Calu3 (cell line): Measurements from ENCODE around the gene SIGMAR1. TPM values are rescaled to one million over a fixed set of nuclear protein-coding genes. Genes with fewer than 3 reads are reported as not detected.

Experiments
- BruUV-seq: library from RNA; stranded (reverse); fragments of 400-500 nt; replicated peaks from 2 replicates; lab custom pipeline; 2021; lab: Mats Ljungman, UMichigan
- CTCF ChIA-PET: fragments of 300-600 bp; sonication (Branson Sonifier 250); formaldehyde crosslinking; loops from one replicate; lab custom pipeline; 2022; ENCODE audit warnings: antibody characterized with exemption; lab: Charles Lee
- DNase-seq: peaks from one replicate; pipeline ENCODE4 v3.0.0; 2022
- H3K27ac Mint-ChIP-seq: one replicate; pipeline ENCODE4 v1.8.0; 2022; ENCODE audit warnings: mixed read lengths; ENCODE audit not compliant: unreplicated experiment
- H3K27me3 Mint-ChIP-seq: one replicate; pipeline ENCODE4 v1.8.0; 2022; ENCODE audit warnings: mixed read lengths; ENCODE audit not compliant: unreplicated experiment
- H3K36me3 Mint-ChIP-seq: one replicate; pipeline ENCODE4 v1.8.0; 2022; ENCODE audit warnings: mild to moderate bottlenecking, moderate library complexity, mixed read lengths; ENCODE audit not compliant: insufficient read depth, unreplicated experiment
- H3K4me1 Mint-ChIP-seq: one replicate; pipeline ENCODE4 v1.8.0; 2022; ENCODE audit warnings: mild to moderate bottlenecking, low read depth, mixed read lengths; ENCODE audit not compliant: unreplicated experiment
- H3K4me3 Mint-ChIP-seq: one replicate; pipeline ENCODE4 v1.8.0; 2022; ENCODE audit warnings: mild to moderate bottlenecking, low read depth, moderate library complexity, mixed read lengths; ENCODE audit not compliant: unreplicated experiment
- H3K9me3 Mint-ChIP-seq: one replicate; pipeline ENCODE4 v1.8.0; 2022; ENCODE audit warnings: low read depth, mixed read lengths; ENCODE audit not compliant: unreplicated experiment
- CTCF ChIP-seq: fragments of 200-600 bp; IDR thresholded peaks from one replicate; pipeline ENCODE4 v1.8.0; 2022; ENCODE audit warnings: antibody characterized with exemption; ENCODE audit not compliant: unreplicated experiment
- intact Hi-C: fragments of 100-400 bp; cut with micrococcal nuclease; formaldehyde crosslinking; loops from one replicate; pipeline ENCODE4 v1.10.0; 2022; ENCODE audit not compliant: unreplicated experiment
- total RNA-seq: library from RNA; stranded (reverse); gene quantifications from 2 replicates; pipeline ENCODE4 v1.2.3, GENCODE V29; 2022

The SIGMAR1 gene
- total RNA-seq, 1 experiment from 2014 or later, result 65.6 TPM

GRCh38 chr9:34594177-34594576 lies 43.4 kb downstream of the SIGMAR1 start:
- Mint-ChIP-seq H3K4me3 (no peak overlapping the region), H3K27ac (no peak overlapping the region), H3K27me3 (peaks cover 84% of the 10 kb centered on the region), H3K9me3 (no peaks in the 10 kb centered on the region), H3K36me3 (peaks cover 6% of the 10 kb centered on the region), H3K4me1 (no peaks in the 10 kb centered on the region)
- intact Hi-C loops, result loop anchor here (5.0 to 10.0 kb wide), 3 partner anchors 47 to 189 kb away; no protein-coding TSS in a partner anchor
- CTCF ChIA-PET, result no interaction called here
- no peak for DNase-seq
- no peak for TF ChIP-seq CTCF
- no TSS peak for BruUV-seq

- Mint-ChIP-seq H3K36me3 (peaks cover 6% of the 10 kb centered on the region), H3K4me1 (no peaks in the 10 kb centered on the region), H3K27ac (no peak overlapping the region), H3K27me3 (peaks cover 85% of the 10 kb centered on the region), H3K9me3 (no peaks in the 10 kb centered on the region), H3K4me3 (no peak overlapping the region)
- CTCF ChIA-PET, result interaction anchor here (2.3 kb wide), 1 partner anchor 45 kb away, joined by 22 read pairs; no protein-coding TSS in a partner anchor
- no TSS peak for BruUV-seq
- DNase-seq, result no peak
- no peak for TF ChIP-seq CTCF
- intact Hi-C loops, result loop anchor here (5.0 to 10.0 kb wide), 3 partner anchors 46 to 188 kb away; no protein-coding TSS in a partner anchor
Measured at GRCh38 chr9:34592895-34593601, 44.5 kb downstream of the SIGMAR1 start.

- H3K4me3 Mint-ChIP-seq, result no peak overlapping the region
- DNase-seq, result no peak
- H3K36me3 Mint-ChIP-seq, result peaks cover 6% of the 10 kb centered on the region
- intact Hi-C loops, result loop anchor here (5.0 to 10.0 kb wide), 3 partner anchors 45 to 187 kb away; no protein-coding TSS in a partner anchor
- no peaks in the 10 kb centered on the region for H3K9me3 Mint-ChIP-seq
- H3K4me1 Mint-ChIP-seq, result no peaks in the 10 kb centered on the region
- no TSS peak for BruUV-seq
- CTCF ChIA-PET, result interaction anchor here (1.0 to 2.3 kb wide), 7 partner anchors 12 to 188 kb away, joined by 3 to 22 read pairs (median 4); no protein-coding TSS in a partner anchor
- H3K27ac Mint-ChIP-seq, result no peak overlapping the region
- no peak for TF ChIP-seq CTCF
- H3K27me3 Mint-ChIP-seq, result peaks cover 85% of the 10 kb centered on the region
Measured at GRCh38 chr9:34591917-34592866, 45.4 kb downstream of the SIGMAR1 start.

GRCh38 chr9:34591248-34591916 lies 46.2 kb downstream of the SIGMAR1 start:
- intact Hi-C loops, result loop anchor here (5.0 to 10.0 kb wide), 3 partner anchors 44 to 187 kb away; no protein-coding TSS in a partner anchor
- DNase-seq, result peak; percentile 88
- H3K4me1 Mint-ChIP-seq, result no peaks in the 10 kb centered on the region
- H3K9me3 Mint-ChIP-seq, result no peaks in the 10 kb centered on the region
- no TSS peak for BruUV-seq
- H3K27ac Mint-ChIP-seq, result no peak overlapping the region
- H3K27me3 Mint-ChIP-seq, result peaks cover 85% of the 10 kb centered on the region
- peaks cover 6% of the 10 kb centered on the region for H3K36me3 Mint-ChIP-seq
- TF ChIP-seq CTCF, result peak; percentile 79
- CTCF ChIA-PET, result interaction anchor here (1.0 to 2.3 kb wide), 7 partner anchors 11 to 188 kb away, joined by 3 to 22 read pairs (median 4); no protein-coding TSS in a partner anchor
- H3K4me3 Mint-ChIP-seq, result peak overlapping the region; percentile 65
